ENCODE measurements around the gene ADGRE1. TPM values are rescaled to one million over a fixed set of nuclear protein-coding genes. Genes with fewer than 3 reads are reported as not detected.

Gene ADGRE1
- total and polyA plus RNA-seq, 8 donors = 0.09 to 15.2 (median 0.34) TPM

DNA sequence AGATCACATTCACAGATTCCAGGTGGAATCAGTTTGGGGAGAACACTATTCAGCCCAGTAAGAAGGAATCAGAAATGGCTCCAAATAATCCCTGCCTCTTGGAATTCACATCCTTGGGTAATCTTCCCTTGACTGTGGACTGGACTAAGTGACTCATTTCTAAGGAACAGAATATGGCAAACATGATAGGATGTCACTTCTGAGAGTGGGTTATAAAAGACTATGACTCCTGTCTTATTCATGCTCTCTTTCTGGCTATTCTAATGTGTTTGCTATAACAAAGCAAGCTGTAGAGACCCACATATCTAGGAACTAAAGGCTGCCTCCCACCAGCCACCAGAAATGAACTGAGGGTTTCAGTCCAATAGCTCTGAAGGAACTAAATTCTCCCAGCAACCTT is 96.1 kb downstream of the ADGRE1 start:
- Histone ChIP-seq H3K4me1 (no peaks in the 10 kb centered on the region), H3K9me3 (peaks cover 0 to 34% of the 10 kb centered on the region in 2 donors), H3K36me3 (no peaks in the 10 kb centered on the region), H3K27me3 (no peaks in the 10 kb centered on the region), H3K27ac (no peak overlapping the region), H3K4me3 (no peak overlapping the region)
- ATAC-seq (no peak), DNase-seq (no peak)
- intact Hi-C loops (cut with DNase I) = no loop called here
- TF ChIP-seq, protein P1, sequence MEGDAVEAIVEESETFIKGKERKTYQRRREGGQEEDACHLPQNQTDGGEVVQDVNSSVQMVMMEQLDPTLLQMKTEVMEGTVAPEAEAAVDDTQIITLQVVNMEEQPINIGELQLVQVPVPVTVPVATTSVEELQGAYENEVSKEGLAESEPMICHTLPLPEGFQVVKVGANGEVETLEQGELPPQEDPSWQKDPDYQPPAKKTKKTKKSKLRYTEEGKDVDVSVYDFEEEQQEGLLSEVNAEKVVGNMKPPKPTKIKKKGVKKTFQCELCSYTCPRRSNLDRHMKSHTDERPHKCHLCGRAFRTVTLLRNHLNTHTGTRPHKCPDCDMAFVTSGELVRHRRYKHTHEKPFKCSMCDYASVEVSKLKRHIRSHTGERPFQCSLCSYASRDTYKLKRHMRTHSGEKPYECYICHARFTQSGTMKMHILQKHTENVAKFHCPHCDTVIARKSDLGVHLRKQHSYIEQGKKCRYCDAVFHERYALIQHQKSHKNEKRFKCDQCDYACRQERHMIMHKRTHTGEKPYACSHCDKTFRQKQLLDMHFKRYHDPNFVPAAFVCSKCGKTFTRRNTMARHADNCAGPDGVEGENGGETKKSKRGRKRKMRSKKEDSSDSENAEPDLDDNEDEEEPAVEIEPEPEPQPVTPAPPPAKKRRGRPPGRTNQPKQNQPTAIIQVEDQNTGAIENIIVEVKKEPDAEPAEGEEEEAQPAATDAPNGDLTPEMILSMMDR (IDR thresholded peaks at IDR 0.05) = no peak

DNA sequence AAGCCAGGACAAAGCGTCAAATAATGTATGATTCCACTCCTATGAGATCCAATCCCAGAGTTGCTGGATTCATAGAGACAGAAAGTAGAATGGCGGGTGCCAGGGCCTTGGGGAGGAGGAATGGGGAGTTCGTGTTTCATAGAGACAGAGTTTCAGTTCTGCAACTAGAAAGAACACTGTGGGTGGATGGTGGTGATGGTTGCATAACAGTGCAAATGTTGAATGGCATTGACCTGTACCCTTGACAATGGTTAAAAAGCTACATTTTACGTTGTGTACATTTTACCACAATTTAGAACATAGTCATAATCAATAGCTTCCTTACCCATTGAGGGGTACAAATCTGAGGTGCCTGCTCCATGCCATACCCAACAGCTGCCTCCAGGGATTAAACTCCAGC is 100.5 kb downstream of the ADGRE1 start:
- H3K27ac ChIP-seq = no peak overlapping the region
- ATAC-seq (peak; percentile 53), DNase-seq (no peak)
- no peaks in the 10 kb centered on the region for H3K36me3 ChIP-seq
- no peaks in the 10 kb centered on the region for H3K4me1 ChIP-seq
- peaks cover 0 to 5% of the 10 kb centered on the region in 2 donors for H3K27me3 ChIP-seq
- TF ChIP-seq, protein P1 (IDR thresholded peaks at IDR 0.05) = no peak
- intact Hi-C loops (cut with DNase I) = no loop called here
- peaks cover 0 to 31% of the 10 kb centered on the region in 2 donors for H3K9me3 ChIP-seq
- no peak overlapping the region for H3K4me3 ChIP-seq

- Histone ChIP-seq H3K4me1 (no peaks in the 10 kb centered on the region), H3K27ac (no peak overlapping the region), H3K9me3 (peaks cover 0 to 28% of the 10 kb centered on the region in 2 donors), H3K4me3 (no peak overlapping the region), H3K36me3 (no peaks in the 10 kb centered on the region), H3K27me3 (peaks cover 0 to 5% of the 10 kb centered on the region in 2 donors)
- DNase-seq = no peak
- intact Hi-C loops (cut with DNase I) = no loop called here
- TF ChIP-seq, protein P1 (IDR thresholded peaks at IDR 0.05) = no peak
- no peak for ATAC-seq
Observed at GRCh38 chr19:6988257-6988656, 100.9 kb downstream of the ADGRE1 start.

Other genes with a start within 250 kb of the ADGRE1 start
- 1 to 10 TPM; 2.1 to 6.2 TPM for gene TNFSF14, start 217.4 kb upstream of the ADGRE1 start, total RNA-seq
- gene TNFSF14, start 217.4 kb upstream of the ADGRE1 start, polyA plus RNA-seq (ENCODE audit: insufficient read length in 6 of 6) = under 1 TPM; 0.13 to 0.95 (median 0.34) TPM
- 100 to 1,000 TPM; 748 to 881 TPM for gene C3, start 166.9 kb upstream of the ADGRE1 start, total RNA-seq
- gene C3, start 166.9 kb upstream of the ADGRE1 start, polyA plus RNA-seq (ENCODE audit: insufficient read length in 6 of 6) = 100 to 1,000 TPM in 1 of 6 donors, 10 to 100 TPM in 5; 14.2 to 103 (median 41.7) TPM
- 10 to 100 TPM; 64.1 to 81.7 TPM for gene GPR108, start 150.0 kb upstream of the ADGRE1 start, total RNA-seq
- gene GPR108, start 150.0 kb upstream of the ADGRE1 start, polyA plus RNA-seq (ENCODE audit: insufficient read length in 6 of 6) = 10 to 100 TPM; 51.0 to 77.7 (median 58.0) TPM
- 10 to 100 TPM; 62.3 to 75.3 TPM for gene TRIP10, start 147.9 kb upstream of the ADGRE1 start, total RNA-seq
- gene TRIP10, start 147.9 kb upstream of the ADGRE1 start, polyA plus RNA-seq (ENCODE audit: insufficient read length in 6 of 6) = 100 to 1,000 TPM in 3 of 6 donors, 10 to 100 TPM in 3; 84.9 to 120 (median 104) TPM
- 10 to 100 TPM; 24.2 to 27.6 TPM for gene SH2D3A, start 120.1 kb upstream of the ADGRE1 start, total RNA-seq
- 1 to 10 TPM; 6.9 to 8.7 (median 7.9) TPM for gene SH2D3A, start 120.1 kb upstream of the ADGRE1 start, polyA plus RNA-seq (ENCODE audit: insufficient read length in 6 of 6)
- 10 to 100 TPM; 11.5 to 51.3 TPM for gene VAV1, start 114.9 kb upstream of the ADGRE1 start, total RNA-seq
- 1 to 10 TPM; 2.0 to 3.1 (median 2.7) TPM for gene VAV1, start 114.9 kb upstream of the ADGRE1 start, polyA plus RNA-seq (ENCODE audit: insufficient read length in 6 of 6)
- not detected for gene MBD3L2B, start 133.9 kb downstream of the ADGRE1 start, total RNA-seq
- gene MBD3L2B, start 133.9 kb downstream of the ADGRE1 start, polyA plus RNA-seq (ENCODE audit: insufficient read length in 6 of 6) = not detected
- not detected for gene MBD3L5, start 143.0 kb downstream of the ADGRE1 start, total RNA-seq
- not detected for gene MBD3L5, start 143.0 kb downstream of the ADGRE1 start, polyA plus RNA-seq (ENCODE audit: insufficient read length in 6 of 6)
- not detected for gene MBD3L4, start 152.6 kb downstream of the ADGRE1 start, total RNA-seq
- gene MBD3L4, start 152.6 kb downstream of the ADGRE1 start, polyA plus RNA-seq (ENCODE audit: insufficient read length in 6 of 6) = not detected
- not detected for gene MBD3L2, start 161.7 kb downstream of the ADGRE1 start, total RNA-seq
- gene MBD3L2, start 161.7 kb downstream of the ADGRE1 start, polyA plus RNA-seq (ENCODE audit: insufficient read length in 6 of 6) = not detected
- gene MBD3L3, start 171.1 kb downstream of the ADGRE1 start, total RNA-seq = not detected
- gene MBD3L3, start 171.1 kb downstream of the ADGRE1 start, polyA plus RNA-seq (ENCODE audit: insufficient read length in 6 of 6) = not detected
- gene ZNF557, start 182.1 kb downstream of the ADGRE1 start, total RNA-seq = 10 to 100 TPM in 1 of 2 donors, 1 to 10 TPM in 1; 7.8 to 10.5 TPM
- 1 to 10 TPM; 8.8 to 10.0 (median 9.7) TPM for gene ZNF557, start 182.1 kb downstream of the ADGRE1 start, polyA plus RNA-seq (ENCODE audit: insufficient read length in 6 of 6)